B cell (primary cell): ENCODE data around the gene KRI1. TPM values are rescaled to one million over a fixed set of nuclear protein-coding genes. Genes with fewer than 3 reads are reported as not detected.

Experiments
- ATAC-seq: fragments of 200-7000 bp; cut with Tn5 transposase; one replicate; pipeline ENCODE4 v1.10.0; 2021; ENCODE audit warnings: low read depth, mild to moderate bottlenecking, moderate number of reproducible peaks, moderate library complexity
- CTCF ChIA-PET: fragments of 350-600 bp; sonication (Branson Sonifier 250); formaldehyde crosslinking; loops from one replicate; lab custom pipeline; 2021; ENCODE audit warnings: antibody characterized with exemption, inconsistent platforms; lab: Charles Lee
- POLR2A ChIA-PET: fragments of 350-600 bp; sonication (Branson Sonifier 250); formaldehyde crosslinking; loops from one replicate; lab custom pipeline; 2021; ENCODE audit warnings: antibody characterized with exemption; lab: Charles Lee
- DNase-seq: peaks from one replicate; pipeline ENCODE4 v3.0.0; 2013
- H2AFZ ChIP-seq: 2 replicates; pipeline ENCODE4 v1.6.1; 2012; ENCODE audit warnings: mild to moderate bottlenecking, low read depth, low read length; ENCODE audit not compliant: insufficient read depth, poor library complexity, severe bottlenecking
- H3K27ac ChIP-seq, 2 donors: 1 replicate in 1 of 2; 2 replicates in 1 of 2; pipeline ENCODE4 v1.5.1; 2012 to 2013; ENCODE audit warnings: low read length in 2 of 2, mild to moderate bottlenecking in 2 of 2, moderate library complexity in 1 of 2
- H3K27me3 ChIP-seq, 4 experiments: fragments of 200-600 bp in 1 of 4; sonication (generic) in 1 of 4; replicated peaks in 1 of 4; 1 replicate in 2 of 4; 2 replicates in 2 of 4; pipeline versions ENCODE4 v1.6.1 to v1.7.0; 2013 to 2016; ENCODE audit warnings: low read length in 3 of 4, mild to moderate bottlenecking in 2 of 4, mixed read lengths in 1 of 4, moderate library complexity in 1 of 4; ENCODE audit not compliant: insufficient read depth in 4 of 4, control insufficient read depth in 3 of 4; ENCODE audit errors: control extremely low read depth in 1 of 4
- H3K36me3 ChIP-seq, 2 experiments: replicated peaks in 1 of 2; 1 replicate in 1 of 2; 2 replicates in 1 of 2; pipeline versions ENCODE4 v1.6.1 to v1.7.1; 2013; ENCODE audit warnings: low read length in 1 of 2; ENCODE audit not compliant: insufficient read depth in 2 of 2, control insufficient read depth in 1 of 2; ENCODE audit errors: control extremely low read depth in 1 of 2, extremely low read depth in 1 of 2
- H3K4me1 ChIP-seq, 2 donors: fragments of 200-600 bp in 1 of 2; sonication (generic) in 1 of 2; 1 replicate in 1 of 2; 2 replicates in 1 of 2; pipeline versions ENCODE4 v1.5.1 to v1.6.1; 2013 to 2017; ENCODE audit warnings: low read length in 2 of 2; ENCODE audit not compliant: control insufficient read depth in 2 of 2, insufficient read depth in 2 of 2
- H3K4me2 ChIP-seq: replicated peaks from 2 replicates; pipeline ENCODE3; 2012; ENCODE audit warnings: mild to moderate bottlenecking, low read depth, low read length; ENCODE audit not compliant: poor library complexity, severe bottlenecking
- H3K4me3 ChIP-seq, 5 experiments: fragments of 200-600 bp in 1 of 5; sonication (generic) in 1 of 5; 1 replicate in 3 of 5; 2 replicates in 2 of 5; pipeline versions ENCODE4 v1.5.1 to v1.7.0; 2011 to 2016; ENCODE audit warnings: low read length in 4 of 5, mild to moderate bottlenecking in 4 of 5, low read depth in 2 of 5, control low read depth in 1 of 5, moderate library complexity in 1 of 5; ENCODE audit not compliant: insufficient read depth in 1 of 5; ENCODE audit errors: control extremely low read depth in 1 of 5, extremely low read depth in 1 of 5
- H3K79me2 ChIP-seq: fragments of 200-600 bp; sonication (generic); one replicate; pipeline ENCODE4 v1.6.0; 2016; ENCODE audit warnings: low read length; ENCODE audit not compliant: control insufficient read depth, insufficient read depth
- H3K9ac ChIP-seq: fragments of 200-600 bp; sonication (generic); 2 replicates; pipeline ENCODE4 v1.6.1; 2017; ENCODE audit warnings: mild to moderate bottlenecking, low read length, moderate library complexity
- H3K9me3 ChIP-seq, 3 donors: one replicate each; pipeline versions ENCODE4 v1.6.1 to v1.7.1; 2013; ENCODE audit warnings: low read length in 2 of 3; ENCODE audit not compliant: control insufficient read depth in 2 of 3, insufficient read depth in 1 of 3; ENCODE audit errors: control extremely low read depth in 1 of 3
- H4K20me1 ChIP-seq: 2 replicates; pipeline ENCODE4 v1.6.0; 2012; ENCODE audit warnings: mild to moderate bottlenecking, low read length; ENCODE audit not compliant: insufficient read depth, control insufficient read depth, poor library complexity, severe bottlenecking
- H3K27ac Mint-ChIP-seq: one replicate; pipeline ENCODE4 v1.8.0; 2021; ENCODE audit warnings: mixed read lengths
- H3K27me3 Mint-ChIP-seq: one replicate; pipeline ENCODE4 v1.8.0; 2021; ENCODE audit warnings: mixed read lengths
- H3K4me1 Mint-ChIP-seq: one replicate; pipeline ENCODE4 v1.8.0; 2021; ENCODE audit warnings: mixed read lengths
- H3K4me3 Mint-ChIP-seq: one replicate; pipeline ENCODE4 v1.8.0; 2021; ENCODE audit warnings: mixed read lengths
- H3K9me3 Mint-ChIP-seq: one replicate; pipeline ENCODE4 v1.8.0; 2022; ENCODE audit warnings: mixed read lengths; ENCODE audit not compliant: insufficient read depth
- CTCF ChIP-seq: fragments of 200-600 bp; IDR thresholded peaks from one replicate; pipeline ENCODE4 v1.8.0; 2022; ENCODE audit warnings: antibody characterized with exemption, mild to moderate bottlenecking
- EZH2 ChIP-seq: IDR thresholded peaks from 2 replicates; pipeline ENCODE4 v1.6.1; 2012; ENCODE audit warnings: borderline replicate concordance, low read depth, mild to moderate bottlenecking, moderate library complexity, low read length; ENCODE audit not compliant: insufficient read depth, poor library complexity, severe bottlenecking
- WGBS: methylation state at CpG from one replicate; pipeline ENCODE4 v1.1.5; 2013; ENCODE audit warnings: missing lambda C conversion rate; ENCODE audit not compliant: insufficient coverage; 5-methylcytosine and 5-hydroxymethylcytosine counted together
- intact Hi-C: fragments of 100-400 bp; cut with micrococcal nuclease; formaldehyde crosslinking; loops from one replicate; pipeline ENCODE4 v1.10.0; 2022
- polyA plus RNA-seq: library from polyadenylated mRNA; depleted of rRNA; stranded (reverse); fragments of >200 nt; gene quantifications from 2 replicates; pipeline ENCODE4 v1.2.3, GENCODE V29; 2012
- total RNA-seq, 2 donors: library from RNA; stranded (reverse); fragments of 120-200 nt in 1 of 2; gene quantifications; 1 replicate in 1 of 2; 2 replicates in 1 of 2; pipeline versions ENCODE4 v1.2.3 to v1.2.4, GENCODE V29; 2013 to 2022

The KRI1 gene
- total and polyA plus RNA-seq, 2 donors (not counting 1 experiment from before 2014, with no cell fraction given): 46.7 to 62.8 TPM

- Histone ChIP-seq H3K27ac (peak overlapping the region; percentile 97 to 99), H3K9ac (peak overlapping the region; percentile 98), H4K20me1 (peaks cover 26% of the 10 kb centered on the region), H3K79me2 (peaks cover 50% of the 10 kb centered on the region), H3K4me2 (peak overlapping the region; percentile 99), H3K36me3 (peaks cover 0 to 4% of the 10 kb centered on the region in 2 experiments), H3K4me1 (peaks cover 30 to 47% of the 10 kb centered on the region in 2 donors), H3K9me3 (no peaks in the 10 kb centered on the region), H3K4me3 (peak overlapping the region; percentile 89 to 100 (median 94)), H3K27me3 (no peaks in the 10 kb centered on the region), H2AFZ (peak overlapping the region; percentile 53)
- no peaks in the 10 kb centered on the region for H3K9me3 Mint-ChIP-seq
- POLR2A ChIA-PET: interaction anchor here (0.5 to 4.1 kb wide), 14 partner anchors 9 to 521 kb away, joined by 3 to 24 read pairs (median 6); partner anchors contain the start of genes KRI1 and TMED1
- intact Hi-C loops: loop anchor here (1.0 to 2.0 kb wide), 4 partner anchors 21 to 60 kb away; partner anchors contain the start of gene ATG4D
- WGBS: under 1% methylated on average over 55 of the region's 76 CpGs
- TF ChIP-seq EZH2 (no peak), CTCF (no peak)
- DNase-seq: peak; percentile 86
- peak overlapping the region; percentile 99 for H3K27ac Mint-ChIP-seq
- no peaks in the 10 kb centered on the region for H3K27me3 Mint-ChIP-seq
- CTCF ChIA-PET: interaction anchor here (1.3 to 5.0 kb wide), 3 partner anchors 21 to 42 kb away, joined by 25 to 81 read pairs (median 58); no protein-coding TSS in a partner anchor
- H3K4me3 Mint-ChIP-seq: peak overlapping the region; percentile 96
- ATAC-seq: peak; percentile 73
- peaks cover 37% of the 10 kb centered on the region for H3K4me1 Mint-ChIP-seq
These were observed 36.7 kb upstream of the KRI1 start for GRCh38 chr19:10602330-10603083.

GRCh38 chr19:10601999-10602329 is 36.2 kb upstream of the KRI1 start:
- no peak overlapping the region for H3K9ac ChIP-seq
- intact Hi-C loops: loop anchor here (2.0 kb wide), 1 partner anchor 59 kb away; the partner anchor contains the start of gene ATG4D
- DNase-seq (no peak), ATAC-seq (no peak)
- H3K27ac Mint-ChIP-seq: peak overlapping the region; percentile 91
- peaks cover 32 to 46% of the 10 kb centered on the region in 2 donors for H3K4me1 ChIP-seq
- H3K9me3 ChIP-seq: no peaks in the 10 kb centered on the region
- no peak for TF ChIP-seq EZH2
- no peak for TF ChIP-seq CTCF
- H3K4me3 Mint-ChIP-seq: peak overlapping the region; percentile 82
- peaks cover 45% of the 10 kb centered on the region for H3K79me2 ChIP-seq
- peaks cover 26% of the 10 kb centered on the region for H4K20me1 ChIP-seq
- CTCF ChIA-PET: interaction anchor here (1.3 to 5.0 kb wide), 2 partner anchors 21 to 43 kb away, joined by 25 to 81 read pairs; no protein-coding TSS in a partner anchor
- H2AFZ ChIP-seq: no peak overlapping the region
- no peak overlapping the region for H3K27ac ChIP-seq
- H3K9me3 Mint-ChIP-seq: no peaks in the 10 kb centered on the region
- POLR2A ChIA-PET: interaction anchor here (0.5 to 4.1 kb wide), 11 partner anchors 10 to 521 kb away, joined by 3 to 24 read pairs (median 5); partner anchors contain the start of gene KRI1
- peak overlapping the region in 1 of 5 experiments; percentile 32 for H3K4me3 ChIP-seq
- H3K4me1 Mint-ChIP-seq: peaks cover 35% of the 10 kb centered on the region
- H3K36me3 ChIP-seq: peaks cover 0 to 4% of the 10 kb centered on the region in 2 experiments
- peak overlapping the region; percentile 55 for H3K4me2 ChIP-seq
- no peaks in the 10 kb centered on the region for H3K27me3 ChIP-seq
- no peaks in the 10 kb centered on the region for H3K27me3 Mint-ChIP-seq
- WGBS: no CpG with 5 or more reads among the region's 7 CpGs
